Suprapubic skin (tissue), 4 donors: Measurements from ENCODE around the gene ZNF532. TPM values are rescaled to one million over a fixed set of nuclear protein-coding genes. Genes with fewer than 3 reads are reported as not detected.

Experiments used
- DNase-seq, 2 donors: peaks; one replicate each; pipeline ENCODE4 v3.0.0-alpha.2; 2019; ENCODE audit warnings: low spot score in 2 of 2
- H3K27ac ChIP-seq: fragments of 200-600 bp; sonication (generic); one replicate; pipeline ENCODE4 v1.5.1; 2019
- H3K27me3 ChIP-seq: fragments of 200-600 bp; sonication (generic); one replicate; pipeline ENCODE4 v1.5.1; 2019
- H3K36me3 ChIP-seq: fragments of 200-600 bp; sonication (generic); one replicate; pipeline ENCODE4 v1.5.1; 2019
- H3K4me1 ChIP-seq: fragments of 200-600 bp; sonication (generic); one replicate; pipeline ENCODE4 v1.5.1; 2019
- H3K4me3 ChIP-seq: fragments of 200-600 bp; sonication (generic); one replicate; pipeline ENCODE4 v1.5.1; 2019; ENCODE audit warnings: mild to moderate bottlenecking
- H3K9me3 ChIP-seq: fragments of 200-600 bp; sonication (generic); one replicate; pipeline ENCODE4 v1.5.1; 2019
- EP300 ChIP-seq: sonication (generic); formaldehyde crosslinking; IDR thresholded peaks from one replicate; pipeline ENCODE4 v1.6.1; 2017; ENCODE audit warnings: antibody characterized with exemption
- POLR2A ChIP-seq, 2 donors: fragments of 450-650 bp; IDR thresholded peaks; one replicate each; pipeline ENCODE4 v1.6.1; 2017; ENCODE audit warnings: antibody characterized with exemption in 2 of 2, mild to moderate bottlenecking in 2 of 2, moderate library complexity in 2 of 2
- POLR2AphosphoS5 ChIP-seq, 3 donors: sonication (generic); formaldehyde crosslinking; IDR thresholded peaks; one replicate each; pipeline ENCODE4 v1.6.1; 2017; ENCODE audit warnings: antibody characterized with exemption in 3 of 3
- WGBS: methylation state at CpG from one replicate; pipeline ENCODE4 v1.1.5; 2018; 5-methylcytosine and 5-hydroxymethylcytosine counted together
- total RNA-seq, 4 donors: library from RNA; depleted of rRNA; stranded (reverse); fragments of >200 nt; gene quantifications; one replicate each; pipeline ENCODE4 v1.1.0, GENCODE V29; 2016
- TF ChIP-seq, protein P1 (sequence below), 2 donors: fragments of 200-600 bp in 1 of 2; fragments of 450-650 bp in 1 of 2; sonication (generic) in 1 of 2; IDR thresholded peaks; one replicate each; pipeline ENCODE4 v1.5.1; 2016 to 2019; ENCODE audit warnings: antibody characterized with exemption in 2 of 2, mild to moderate bottlenecking in 1 of 2, moderate library complexity in 1 of 2

Gene ZNF532
- total RNA-seq, 4 donors from 2014 or later: 31.1 to 58.5 (median 51.7) TPM

- Histone ChIP-seq H3K9me3 (no peaks in the 10 kb centered on the region), H3K4me3 (no peak overlapping the region), H3K27ac (no peak overlapping the region), H3K36me3 (no peaks in the 10 kb centered on the region), H3K27me3 (no peaks in the 10 kb centered on the region), H3K4me1 (peaks cover 28% of the 10 kb centered on the region)
- WGBS: 40% methylated on average over 12 of the region's 12 CpGs
- TF ChIP-seq POLR2AphosphoS5 (IDR thresholded peaks at IDR 0.05) (no peak), POLR2A (IDR thresholded peaks at IDR 0.05) (no peak), EP300 (no peak)
- TF ChIP-seq, protein P1, sequence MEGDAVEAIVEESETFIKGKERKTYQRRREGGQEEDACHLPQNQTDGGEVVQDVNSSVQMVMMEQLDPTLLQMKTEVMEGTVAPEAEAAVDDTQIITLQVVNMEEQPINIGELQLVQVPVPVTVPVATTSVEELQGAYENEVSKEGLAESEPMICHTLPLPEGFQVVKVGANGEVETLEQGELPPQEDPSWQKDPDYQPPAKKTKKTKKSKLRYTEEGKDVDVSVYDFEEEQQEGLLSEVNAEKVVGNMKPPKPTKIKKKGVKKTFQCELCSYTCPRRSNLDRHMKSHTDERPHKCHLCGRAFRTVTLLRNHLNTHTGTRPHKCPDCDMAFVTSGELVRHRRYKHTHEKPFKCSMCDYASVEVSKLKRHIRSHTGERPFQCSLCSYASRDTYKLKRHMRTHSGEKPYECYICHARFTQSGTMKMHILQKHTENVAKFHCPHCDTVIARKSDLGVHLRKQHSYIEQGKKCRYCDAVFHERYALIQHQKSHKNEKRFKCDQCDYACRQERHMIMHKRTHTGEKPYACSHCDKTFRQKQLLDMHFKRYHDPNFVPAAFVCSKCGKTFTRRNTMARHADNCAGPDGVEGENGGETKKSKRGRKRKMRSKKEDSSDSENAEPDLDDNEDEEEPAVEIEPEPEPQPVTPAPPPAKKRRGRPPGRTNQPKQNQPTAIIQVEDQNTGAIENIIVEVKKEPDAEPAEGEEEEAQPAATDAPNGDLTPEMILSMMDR (IDR thresholded peaks at IDR 0.05): no peak
- no peak for DNase-seq
These were observed 162.2 kb downstream of the ZNF532 start for GRCh38 chr18:59026831-59027410.

GRCh38 chr18:59029663-59030429 lies 165.2 kb downstream of the ZNF532 start:
- no peak for DNase-seq
- H3K4me3 ChIP-seq: no peak overlapping the region

GRCh38 chr18:59032308-59032707 lies 167.6 kb downstream of the ZNF532 start:
- Histone ChIP-seq H3K4me3 (no peak overlapping the region), H3K9me3 (no peaks in the 10 kb centered on the region), H3K4me1 (peaks cover 2% of the 10 kb centered on the region), H3K36me3 (no peaks in the 10 kb centered on the region), H3K27me3 (no peaks in the 10 kb centered on the region), H3K27ac (no peak overlapping the region)
- WGBS: 93% methylated on average over 8 of the region's 8 CpGs
- no peak for DNase-seq
- TF ChIP-seq POLR2A (IDR thresholded peaks at IDR 0.05): no peak
- TF ChIP-seq, protein P1 (IDR thresholded peaks at IDR 0.05): no peak
- TF ChIP-seq POLR2AphosphoS5 (IDR thresholded peaks at IDR 0.05): no peak
- TF ChIP-seq EP300: no peak

More at GRCh38 chr18:59029663-59030429, 165.2 kb downstream of the ZNF532 start:
- Histone ChIP-seq H3K36me3 (no peaks in the 10 kb centered on the region), H3K9me3 (no peaks in the 10 kb centered on the region), H3K4me1 (peaks cover 17% of the 10 kb centered on the region), H3K27me3 (no peaks in the 10 kb centered on the region), H3K27ac (no peak overlapping the region)
- TF ChIP-seq, protein P1 (IDR thresholded peaks at IDR 0.05): no peak
- TF ChIP-seq EP300: no peak
- TF ChIP-seq POLR2A (IDR thresholded peaks at IDR 0.05): no peak
- no peak for TF ChIP-seq POLR2AphosphoS5 (IDR thresholded peaks at IDR 0.05)
- WGBS: 88% methylated on average over 23 of the region's 23 CpGs

GRCh38 chr18:59033359-59033758 lies 168.7 kb downstream of the ZNF532 start:
- 82% methylated on average over 3 of the region's 3 CpGs for WGBS
- no peak for TF ChIP-seq POLR2AphosphoS5 (IDR thresholded peaks at IDR 0.05)
- TF ChIP-seq, protein P1 (IDR thresholded peaks at IDR 0.05): no peak
- no peak for TF ChIP-seq EP300
- no peak for TF ChIP-seq POLR2A (IDR thresholded peaks at IDR 0.05)
- no peaks in the 10 kb centered on the region for H3K4me1 ChIP-seq
- DNase-seq: no peak
- H3K9me3 ChIP-seq: no peaks in the 10 kb centered on the region
- no peak overlapping the region for H3K4me3 ChIP-seq
- H3K36me3 ChIP-seq: no peaks in the 10 kb centered on the region
- H3K27me3 ChIP-seq: no peaks in the 10 kb centered on the region
- no peak overlapping the region for H3K27ac ChIP-seq

- no peaks in the 10 kb centered on the region for H3K9me3 ChIP-seq
- no peak overlapping the region for H3K4me3 ChIP-seq
- WGBS: 90% methylated on average over 5 of the region's 5 CpGs
- H3K27me3 ChIP-seq: no peaks in the 10 kb centered on the region
- H3K27ac ChIP-seq: no peak overlapping the region
- TF ChIP-seq, protein P1 (IDR thresholded peaks at IDR 0.05): no peak
- TF ChIP-seq POLR2AphosphoS5 (IDR thresholded peaks at IDR 0.05) (no peak), POLR2A (IDR thresholded peaks at IDR 0.05) (no peak), EP300 (no peak)
- H3K36me3 ChIP-seq: no peaks in the 10 kb centered on the region
- H3K4me1 ChIP-seq: no peaks in the 10 kb centered on the region
- no peak for DNase-seq
These were observed 169.3 kb downstream of the ZNF532 start for GRCh38 chr18:59033974-59034373.
